ENCODE measurements around the gene SDK2.

Gene SDK2

GRCh38 chr17:73510981-73511718 lies 133.1 kb downstream of the SDK2 start:
- no peaks in the 10 kb centered on the region for H3K4me1 ChIP-seq (ENCODE audit: low read length)
- no peak overlapping the region for H3K27ac ChIP-seq (ENCODE audit: low read length)
- H3K9me2 ChIP-seq (replicated peaks; ENCODE audit: insufficient read depth, low read length) = no peaks in the 10 kb centered on the region
- no peaks in the 10 kb centered on the region for H3K9me3 ChIP-seq (replicated peaks; ENCODE audit: insufficient read depth, low read length)
- H3K27me3 ChIP-seq (replicated peaks; ENCODE audit: insufficient read depth, low read length) = peaks cover 83% of the 10 kb centered on the region
- no peaks in the 10 kb centered on the region for H3K79me2 ChIP-seq (ENCODE audit: low read length)
- DNase-seq = no peak
- no peaks in the 10 kb centered on the region for H4K20me1 ChIP-seq (ENCODE audit: insufficient read depth, low read length)
- no peaks in the 10 kb centered on the region for H3F3A ChIP-seq (ENCODE audit: insufficient read depth, low read length)
- no peak overlapping the region for H3K9ac ChIP-seq (ENCODE audit: low read length)
- H3K4me2 ChIP-seq (ENCODE audit: low read depth, low read length) = no peak overlapping the region
- TF ChIP-seq EZH2phosphoT487 (IDR thresholded peaks at IDR 0.05; ENCODE audit: low read length) = no peak
- no peak overlapping the region for H3K4me3 ChIP-seq (ENCODE audit: low read length)
- H3K36me3 ChIP-seq (replicated peaks; ENCODE audit: insufficient read depth, low read length) = no peaks in the 10 kb centered on the region
- H2AFZ ChIP-seq (ENCODE audit: low read length) = no peak overlapping the region

DNA sequence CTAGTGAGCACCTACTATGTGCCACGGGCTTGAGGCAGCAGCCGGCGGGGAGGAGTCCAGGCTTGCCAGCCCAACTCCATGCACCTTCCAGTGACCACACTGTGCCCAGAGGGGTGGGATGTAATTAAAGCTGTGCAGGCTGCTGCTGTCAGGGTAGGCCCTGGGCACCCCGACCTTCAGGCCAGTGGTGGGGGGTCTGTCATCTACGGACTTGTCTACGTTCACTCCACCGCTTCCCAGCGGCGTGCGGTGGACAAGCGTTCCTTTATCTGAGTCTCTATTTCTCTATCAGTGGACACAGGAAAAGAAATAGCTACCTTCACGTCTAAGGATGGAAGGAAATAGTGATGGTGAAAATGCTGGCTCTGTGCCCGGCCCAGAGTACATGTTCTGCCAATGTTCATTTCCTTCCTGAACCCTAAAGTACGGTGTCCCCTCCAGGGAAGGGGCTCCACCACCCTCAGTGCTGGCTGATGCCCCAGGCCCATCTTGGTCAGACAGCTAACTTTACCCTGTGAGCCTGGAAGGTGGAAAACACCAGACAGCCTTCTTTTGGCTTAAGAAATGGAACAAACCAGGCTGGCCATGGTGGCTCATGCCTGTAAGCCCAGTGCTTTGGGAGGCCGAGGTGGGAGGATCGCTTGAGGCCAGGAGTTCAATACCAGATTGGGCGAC lies 135.2 kb downstream of the SDK2 start:
- no peak overlapping the region for H2AFZ ChIP-seq (ENCODE audit: low read length)
- TF ChIP-seq CTCF (IDR thresholded peaks at IDR 0.05; ENCODE audit: low read length) = no peak
- H3K4me3 ChIP-seq (ENCODE audit: low read length) = no peak overlapping the region
- H3K27me3 ChIP-seq (replicated peaks; ENCODE audit: insufficient read depth, low read length) = peaks cover 75% of the 10 kb centered on the region
- H3K79me2 ChIP-seq (ENCODE audit: low read length) = no peaks in the 10 kb centered on the region
- no peaks in the 10 kb centered on the region for H3K36me3 ChIP-seq (replicated peaks; ENCODE audit: insufficient read depth, low read length)
- H3K4me1 ChIP-seq (ENCODE audit: low read length) = no peaks in the 10 kb centered on the region
- no peak overlapping the region for H3K4me2 ChIP-seq (ENCODE audit: low read depth, low read length)
- no peaks in the 10 kb centered on the region for H3K9me3 ChIP-seq (replicated peaks; ENCODE audit: insufficient read depth, low read length)
- no peak overlapping the region for H3K27ac ChIP-seq (ENCODE audit: low read length)
- no peak overlapping the region for H3K9ac ChIP-seq (ENCODE audit: low read length)
- no peaks in the 10 kb centered on the region for H3K9me2 ChIP-seq (replicated peaks; ENCODE audit: insufficient read depth, low read length)
- H3F3A ChIP-seq (ENCODE audit: insufficient read depth, low read length) = no peaks in the 10 kb centered on the region
- no peaks in the 10 kb centered on the region for H4K20me1 ChIP-seq (ENCODE audit: insufficient read depth, low read length)
- DNase-seq = no peak

DNA sequence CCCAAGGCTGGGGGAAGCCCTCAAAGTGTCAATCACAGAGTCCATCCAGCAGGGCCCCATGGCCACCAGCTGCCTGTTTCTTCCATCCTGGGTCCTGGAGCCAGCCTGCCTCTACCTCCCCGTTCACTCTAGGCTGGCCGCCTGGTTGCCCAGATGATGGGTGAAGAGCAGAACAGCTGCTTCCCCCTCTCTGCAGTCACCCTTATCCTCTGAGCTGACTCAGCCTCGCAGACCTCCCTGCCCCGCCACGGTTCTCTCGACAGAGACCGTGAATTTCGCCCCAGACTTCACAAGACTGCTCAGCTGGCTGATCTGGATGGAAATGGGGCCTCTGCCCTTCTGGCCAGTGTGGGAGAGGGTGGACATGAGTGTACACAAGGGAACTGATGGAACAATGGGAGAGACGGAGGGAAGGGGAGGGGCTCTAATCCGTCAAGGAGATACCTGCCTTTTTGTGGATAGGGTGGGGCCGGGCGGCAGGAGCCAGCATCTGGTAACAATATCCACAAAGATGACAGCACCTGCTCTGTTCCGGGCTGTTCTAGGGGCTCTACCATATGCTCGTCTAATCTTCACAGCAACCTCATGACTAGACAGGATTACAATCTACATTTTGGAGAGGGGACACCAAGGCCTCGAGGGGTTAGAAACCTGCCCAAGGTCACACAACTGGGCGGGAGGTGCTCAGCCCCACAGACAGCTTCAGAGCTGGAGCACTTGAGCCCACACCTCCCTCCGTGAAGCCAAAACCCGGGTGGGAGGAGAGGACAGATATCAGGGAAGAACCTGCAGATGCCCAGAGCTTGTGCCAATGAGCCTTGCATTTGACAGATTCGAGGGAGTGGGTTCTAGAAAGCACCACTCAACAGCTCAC lies 136.0 kb downstream of the SDK2 start:
- no peak overlapping the region for H3K9ac ChIP-seq (ENCODE audit: low read length)
- H4K20me1 ChIP-seq (ENCODE audit: insufficient read depth, low read length) = no peaks in the 10 kb centered on the region
- no peaks in the 10 kb centered on the region for H3K36me3 ChIP-seq (replicated peaks; ENCODE audit: insufficient read depth, low read length)
- no peaks in the 10 kb centered on the region for H3F3A ChIP-seq (ENCODE audit: insufficient read depth, low read length)
- H3K27me3 ChIP-seq (replicated peaks; ENCODE audit: insufficient read depth, low read length) = peaks cover 75% of the 10 kb centered on the region
- H3K4me3 ChIP-seq (ENCODE audit: low read length) = no peak overlapping the region
- no peaks in the 10 kb centered on the region for H3K9me2 ChIP-seq (replicated peaks; ENCODE audit: insufficient read depth, low read length)
- TF ChIP-seq EZH2 (optimal IDR thresholded peaks at IDR 0.05; ENCODE audit: low read depth, low read length) (no peak), EZH2phosphoT487 (IDR thresholded peaks at IDR 0.05; ENCODE audit: low read length) (no peak), CTCF (IDR thresholded peaks at IDR 0.05; ENCODE audit: low read length) (no peak)
- no peak overlapping the region for H3K27ac ChIP-seq (ENCODE audit: low read length)
- no peak for DNase-seq
- no peak overlapping the region for H2AFZ ChIP-seq (ENCODE audit: low read length)
- H3K4me2 ChIP-seq (ENCODE audit: low read depth, low read length) = no peak overlapping the region
- no peaks in the 10 kb centered on the region for H3K4me1 ChIP-seq (ENCODE audit: low read length)
- no peaks in the 10 kb centered on the region for H3K79me2 ChIP-seq (ENCODE audit: low read length)
- no peaks in the 10 kb centered on the region for H3K9me3 ChIP-seq (replicated peaks; ENCODE audit: insufficient read depth, low read length)

All from MM.1S (cell line).